SKM-1 treated with dmso at 0.1 percent for 144 hours (cell line): Measurements from ENCODE around the gene RBPJ.
"Not testable (repeated sequence)": the region's sequence is repeated elsewhere in the genome, so short reads cannot be mapped to it uniquely, and the experiment has no call there.

Experiments used
- DNase-seq: peaks from one replicate; lab custom pipeline; 2025; ENCODE audit not compliant: unreplicated experiment; lab: John Stamatoyannopoulos, UW

The RBPJ gene

GRCh38 chr4:26369581-26369980, 48.8 kb downstream of the RBPJ start:
- DNase-seq = no peak

- no peak for DNase-seq
Measured at GRCh38 chr4:26372076-26372475, 51.3 kb downstream of the RBPJ start.

- DNase-seq = peak; percentile 32
Measured at GRCh38 chr4:26372525-26373172, 51.8 kb downstream of the RBPJ start.

- DNase-seq = no peak
Measured at GRCh38 chr4:26375551-26375950, 54.7 kb downstream of the RBPJ start.

GRCh38 chr4:26377328-26378311, 56.8 kb downstream of the RBPJ start:
- peak; percentile 52 for DNase-seq

GRCh38 chr4:26379837-26380236, 59.0 kb downstream of the RBPJ start:
- no peak for DNase-seq

- no peak for DNase-seq
Measured at GRCh38 chr4:26380740-26381139, 59.9 kb downstream of the RBPJ start.

- no peak for DNase-seq
Measured at GRCh38 chr4:26384380-26385057, 63.7 kb downstream of the RBPJ start.

GRCh38 chr4:26385690-26386089, 64.9 kb downstream of the RBPJ start:
- DNase-seq = no peak

GRCh38 chr4:26386386-26386785, 65.6 kb downstream of the RBPJ start:
- DNase-seq = no peak

- DNase-seq = no peak
Measured at GRCh38 chr4:26388671-26389070, 67.9 kb downstream of the RBPJ start.

- no peak for DNase-seq
Measured at GRCh38 chr4:26397086-26397485, 76.3 kb downstream of the RBPJ start.

- no peak for DNase-seq
Measured at GRCh38 chr4:26400132-26400531, 79.3 kb downstream of the RBPJ start.

GRCh38 chr4:26402017-26402416, 81.2 kb downstream of the RBPJ start:
- not testable (repeated sequence) for DNase-seq

GRCh38 chr4:26402458-26402857, 81.6 kb downstream of the RBPJ start:
- no peak for DNase-seq

- no peak for DNase-seq
Measured at GRCh38 chr4:26404743-26405206, 84.0 kb downstream of the RBPJ start.

GRCh38 chr4:26406346-26406975, 85.6 kb downstream of the RBPJ start:
- DNase-seq = peak; percentile 58

- no peak for DNase-seq
Measured at GRCh38 chr4:26407476-26407875, 86.7 kb downstream of the RBPJ start.

- peak; percentile 67 for DNase-seq
Measured at GRCh38 chr4:26410385-26411293, 89.8 kb downstream of the RBPJ start.
